ENCODE results near the gene PPP1R3E.
A peak's percentile ranks its signal among the peaks of the same experiment; 100 is the strongest.

GRCh38 chr14:23327947-23328744, 25.5 kb upstream of the PPP1R3E start:
- TF ChIP-seq, protein P1, sequence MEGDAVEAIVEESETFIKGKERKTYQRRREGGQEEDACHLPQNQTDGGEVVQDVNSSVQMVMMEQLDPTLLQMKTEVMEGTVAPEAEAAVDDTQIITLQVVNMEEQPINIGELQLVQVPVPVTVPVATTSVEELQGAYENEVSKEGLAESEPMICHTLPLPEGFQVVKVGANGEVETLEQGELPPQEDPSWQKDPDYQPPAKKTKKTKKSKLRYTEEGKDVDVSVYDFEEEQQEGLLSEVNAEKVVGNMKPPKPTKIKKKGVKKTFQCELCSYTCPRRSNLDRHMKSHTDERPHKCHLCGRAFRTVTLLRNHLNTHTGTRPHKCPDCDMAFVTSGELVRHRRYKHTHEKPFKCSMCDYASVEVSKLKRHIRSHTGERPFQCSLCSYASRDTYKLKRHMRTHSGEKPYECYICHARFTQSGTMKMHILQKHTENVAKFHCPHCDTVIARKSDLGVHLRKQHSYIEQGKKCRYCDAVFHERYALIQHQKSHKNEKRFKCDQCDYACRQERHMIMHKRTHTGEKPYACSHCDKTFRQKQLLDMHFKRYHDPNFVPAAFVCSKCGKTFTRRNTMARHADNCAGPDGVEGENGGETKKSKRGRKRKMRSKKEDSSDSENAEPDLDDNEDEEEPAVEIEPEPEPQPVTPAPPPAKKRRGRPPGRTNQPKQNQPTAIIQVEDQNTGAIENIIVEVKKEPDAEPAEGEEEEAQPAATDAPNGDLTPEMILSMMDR (IDR thresholded peaks at IDR 0.05) = peak; percentile 63 to 81 (median 78)
- no peak for TF ChIP-seq POLR2A (IDR thresholded peaks at IDR 0.05)
